GM12878 (cell line): Measurements from ENCODE around the gene DNAJB14. TPM values are rescaled to one million over a fixed set of nuclear protein-coding genes. Genes with fewer than 3 reads are reported as not detected.

Experiments
- ASH2L ChIP-seq: fragments of 300-600, 200-600 bp; sonication (generic); IDR thresholded peaks from 2 replicates; pipeline ENCODE4 v1.6.1; 2017; ENCODE audit warnings: low read depth, mild to moderate bottlenecking, borderline replicate concordance
- BHLHE40 ChIP-seq, 2 experiments: fragments of 450-650 bp in 1 of 2; IDR thresholded peaks; 2 replicates each; pipeline ENCODE4 v1.6.1; 2011 to 2017; ENCODE audit warnings: low read depth in 2 of 2, borderline replicate concordance in 1 of 2, improper control_type of control experiment in 1 of 2, low read length in 1 of 2, mild to moderate bottlenecking in 1 of 2
- BMI1 ChIP-seq: fragments of 450-650 bp; IDR thresholded peaks from 2 replicates; pipeline ENCODE4 v1.6.1; 2016; ENCODE audit warnings: mild to moderate bottlenecking, moderate library complexity, borderline replicate concordance
- CHD2 ChIP-seq: IDR thresholded peaks from 2 replicates; pipeline ENCODE4 v1.6.1; 2011; ENCODE audit warnings: low read depth, low read length, improper control_type of control experiment, borderline replicate concordance
- ESRRA ChIP-seq: IDR thresholded peaks from 2 replicates; pipeline ENCODE4 v1.6.1; 2012; ENCODE audit warnings: mild to moderate bottlenecking, low read length, improper control_type of control experiment
- ETV6 ChIP-seq, 2 experiments: fragments of 450-650 bp in 1 of 2; IDR thresholded peaks in 1 of 2; conservative IDR thresholded peaks in 1 of 2; 2 replicates each; pipeline ENCODE4 v1.6.1; 2014; ENCODE audit warnings: antibody characterized with exemption in 1 of 2, borderline replicate concordance in 1 of 2, low read depth in 1 of 2, mild to moderate bottlenecking in 1 of 2, moderate library complexity in 1 of 2
- HDAC6 ChIP-seq: fragments of 200-600 bp; sonication (generic); IDR thresholded peaks from one replicate; pipeline ENCODE4 v1.8.0; 2017; ENCODE audit warnings: antibody characterized with exemption; ENCODE audit not compliant: unreplicated experiment
- IKZF2 ChIP-seq, 2 experiments: fragments of 450-650 bp; IDR thresholded peaks; 2 replicates each; pipeline ENCODE4 v1.6.1; 2017; ENCODE audit warnings: mild to moderate bottlenecking in 2 of 2, moderate library complexity in 2 of 2
- IRF4 ChIP-seq: IDR thresholded peaks from 2 replicates; pipeline ENCODE4 v1.6.1; 2011; ENCODE audit warnings: low read depth, low read length
- MEF2A ChIP-seq: IDR thresholded peaks from 2 replicates; pipeline ENCODE4 v1.6.1; 2011; ENCODE audit warnings: low read depth, mild to moderate bottlenecking, low read length, moderate library complexity; ENCODE audit not compliant: insufficient read depth
- MTA2 ChIP-seq: fragments of 450-650 bp; IDR thresholded peaks from 2 replicates; pipeline ENCODE4 v1.6.1; 2016; ENCODE audit warnings: low read depth, mild to moderate bottlenecking, moderate library complexity
- NR2C1 ChIP-seq: fragments of 450-650 bp; IDR thresholded peaks from 2 replicates; pipeline ENCODE4 v1.6.1; 2017; ENCODE audit warnings: antibody characterized with exemption, mild to moderate bottlenecking, moderate library complexity
- PAX8 ChIP-seq: fragments of 450-650 bp; IDR thresholded peaks from 2 replicates; pipeline ENCODE4 v1.6.1; 2017; ENCODE audit warnings: mild to moderate bottlenecking, moderate library complexity
- PML ChIP-seq: IDR thresholded peaks from 2 replicates; pipeline ENCODE4 v1.6.1; 2012; ENCODE audit warnings: low read length, inconsistent platforms
- RB1 ChIP-seq: fragments of 450-650 bp; formaldehyde crosslinking; IDR thresholded peaks from 2 replicates; pipeline ENCODE4 v1.6.1; 2017; ENCODE audit warnings: mild to moderate bottlenecking, borderline replicate concordance
- RFX5 ChIP-seq: IDR thresholded peaks from 2 replicates; pipeline ENCODE4 v1.6.1; 2011; ENCODE audit warnings: low read depth, low read length, improper control_type of control experiment
- SMAD1 ChIP-seq: fragments of 450-650 bp; IDR thresholded peaks from 2 replicates; pipeline ENCODE4 v1.6.1; 2018; ENCODE audit warnings: mild to moderate bottlenecking, low read depth; ENCODE audit not compliant: partially characterized antibody
- SREBF2 ChIP-seq: IDR thresholded peaks from 2 replicates; pipeline ENCODE4 v1.6.1; 2012; ENCODE audit warnings: mild to moderate bottlenecking, low read length
- TARDBP ChIP-seq: IDR thresholded peaks from 2 replicates; pipeline ENCODE4 v1.6.1; 2016; ENCODE audit warnings: borderline replicate concordance
- TCF7 ChIP-seq: IDR thresholded peaks from 2 replicates; pipeline ENCODE4 v1.6.1; 2014; ENCODE audit warnings: antibody characterized with exemption, borderline replicate concordance
- YY1 ChIP-seq: IDR thresholded peaks from 2 replicates; pipeline ENCODE4 v1.6.1; 2011; ENCODE audit warnings: low read depth, mild to moderate bottlenecking, low read length
- ZNF217 ChIP-seq: fragments of 450-650 bp; IDR thresholded peaks from 2 replicates; pipeline ENCODE4 v1.6.1; 2017; ENCODE audit warnings: antibody characterized with exemption, mild to moderate bottlenecking
- polyA plus RNA-seq, 11 experiments: library from polyadenylated mRNA; depleted of rRNA in 4 of 11; unstranded in 6 of 11; stranded (reverse) in 5 of 11; fragments of >200 nt; fragmentation: Nextera tagmentation in 4 of 11; fragmentation: Illumina TruSeq in 1 of 11; extraction: Ambion mirVana in 4 of 11; extraction: Trizol in 1 of 11; gene quantifications; 1 replicate in 1 of 11; 2 replicates in 10 of 11; pipeline versions ENCODE4 v1.2.1 to v1.2.3, GENCODE V29; 2011 to 2016; ENCODE audit warnings: inconsistent platforms in 2 of 11, missing spikeins in 2 of 11, low read depth in 1 of 11
- total RNA-seq, 4 experiments: library from RNA; depleted of rRNA in 3 of 4; stranded (reverse); fragments of >200 nt in 3 of 4; fragmentation: Illumina TruSeq in 1 of 4; extraction: Trizol in 1 of 4; gene quantifications; 2 replicates each; pipeline versions ENCODE4 v1.2.1 to v1.2.3, GENCODE V29; 2013 to 2021
- TF ChIP-seq, protein P1 (sequence below): fragments of 450-650 bp; IDR thresholded peaks from 2 replicates; pipeline ENCODE4 v1.6.1; 2018; ENCODE audit warnings: mild to moderate bottlenecking, low read depth, moderate library complexity; ENCODE audit not compliant: partially characterized antibody

Gene DNAJB14
- total and polyA plus RNA-seq, 10 of the 15 experiments (the other 5 are each of a cell fraction or from before 2014, with no cell fraction given), result 9.5 to 49.2 (median 27.8) TPM

DNA sequence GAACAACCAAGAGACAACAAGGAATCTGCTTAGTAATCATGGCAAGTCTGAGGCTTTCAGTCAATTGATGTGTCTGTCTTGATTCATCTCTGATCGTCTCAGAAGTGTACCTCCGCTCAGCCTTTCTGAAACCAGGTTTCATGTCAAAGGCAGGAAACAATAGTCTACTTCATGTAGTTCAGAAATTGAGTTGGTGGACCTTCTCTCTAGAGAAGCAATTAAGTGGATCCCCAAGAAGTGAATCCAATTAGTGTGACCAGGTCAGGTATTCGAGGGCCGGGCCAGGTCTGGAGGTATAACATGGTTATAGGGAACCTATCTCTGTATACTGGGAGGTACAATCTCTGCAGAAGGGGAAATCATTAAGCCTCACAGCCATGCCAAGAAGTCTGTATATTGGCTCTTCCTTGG, 97.8 kb downstream of the DNAJB14 start (continued):
- peak in 1 of 2 experiments; percentile 74; a peak in 1 of 4 replicates for TF ChIP-seq ETV6 (conservative IDR thresholded peaks at IDR 0.05 in 1 of 2, IDR thresholded peaks at IDR 0.05 in 1 of 2; ENCODE audit: borderline replicate concordance in 1 of 2, low read depth in 1 of 2)
- no peak for TF ChIP-seq SMAD1
- TF ChIP-seq HDAC6, result no peak
- no peak for TF ChIP-seq BMI1
- no peak for TF ChIP-seq PML
- no peak for TF ChIP-seq RFX5
- TF ChIP-seq RB1, result no peak
- TF ChIP-seq IKZF2 (IDR thresholded peaks at IDR 0.05), result peak in 1 of 2 experiments; percentile 68; a peak in 3 of 4 replicates
- TF ChIP-seq MEF2A, result no peak
- TF ChIP-seq ASH2L, result no peak
- 0 out of 2 replicates have a peak, but pooled peaks have one; percentile 32 for TF ChIP-seq ZNF217
- no peak for TF ChIP-seq TARDBP
- 0 out of 2 replicates have a peak, but pooled peaks have one; percentile 47 for TF ChIP-seq CHD2
- no peak for TF ChIP-seq PAX8
- TF ChIP-seq MTA2, result peak; percentile 96
- peak; percentile 61; the same call in 1 of the 2 replicates for TF ChIP-seq TCF7
- peak in 1 of 2 experiments; percentile 53; a peak in 1 of 4 replicates for TF ChIP-seq BHLHE40 (IDR thresholded peaks at IDR 0.05; ENCODE audit: borderline replicate concordance in 1 of 2, low read depth in 2 of 2, low read length in 1 of 2)
- no peak for TF ChIP-seq NR2C1
- TF ChIP-seq YY1, result no peak
- TF ChIP-seq ESRRA, result no peak
- TF ChIP-seq, protein P1, sequence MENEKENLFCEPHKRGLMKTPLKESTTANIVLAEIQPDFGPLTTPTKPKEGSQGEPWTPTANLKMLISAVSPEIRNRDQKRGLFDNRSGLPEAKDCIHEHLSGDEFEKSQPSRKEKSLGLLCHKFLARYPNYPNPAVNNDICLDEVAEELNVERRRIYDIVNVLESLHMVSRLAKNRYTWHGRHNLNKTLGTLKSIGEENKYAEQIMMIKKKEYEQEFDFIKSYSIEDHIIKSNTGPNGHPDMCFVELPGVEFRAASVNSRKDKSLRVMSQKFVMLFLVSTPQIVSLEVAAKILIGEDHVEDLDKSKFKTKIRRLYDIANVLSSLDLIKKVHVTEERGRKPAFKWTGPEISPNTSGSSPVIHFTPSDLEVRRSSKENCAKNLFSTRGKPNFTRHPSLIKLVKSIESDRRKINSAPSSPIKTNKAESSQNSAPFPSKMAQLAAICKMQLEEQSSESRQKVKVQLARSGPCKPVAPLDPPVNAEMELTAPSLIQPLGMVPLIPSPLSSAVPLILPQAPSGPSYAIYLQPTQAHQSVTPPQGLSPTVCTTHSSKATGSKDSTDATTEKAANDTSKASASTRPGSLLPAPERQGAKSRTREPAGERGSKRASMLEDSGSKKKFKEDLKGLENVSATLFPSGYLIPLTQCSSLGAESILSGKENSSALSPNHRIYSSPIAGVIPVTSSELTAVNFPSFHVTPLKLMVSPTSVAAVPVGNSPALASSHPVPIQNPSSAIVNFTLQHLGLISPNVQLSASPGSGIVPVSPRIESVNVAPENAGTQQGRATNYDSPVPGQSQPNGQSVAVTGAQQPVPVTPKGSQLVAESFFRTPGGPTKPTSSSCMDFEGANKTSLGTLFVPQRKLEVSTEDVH, result no peak
- no peak for TF ChIP-seq SREBF2
- TF ChIP-seq IRF4, result 0 out of 2 replicates have a peak, but pooled peaks have one; percentile 66
